NOMO-1 treated with DMSO at 0.1 percent for 48 hours (cell line): Measurements from ENCODE around the gene EPN2.
A peak's percentile ranks its signal among the peaks of the same experiment; 100 is the strongest.

Experiments used
- DNase-seq: peaks from one replicate; lab custom pipeline; 2025; ENCODE audit not compliant: unreplicated experiment; lab: John Stamatoyannopoulos, UW

Gene EPN2

GRCh38 chr17:19362277-19363113, 125.3 kb downstream of the EPN2 start, which contains the start of gene B9D1:
Gene B9D1 (minus strand): TSS chr17:19362723. CDS start chr17:19362569, 154 bp downstream.
- DNase-seq, result peak; percentile 81

- no peak for DNase-seq
These were observed 125.9 kb downstream of the EPN2 start for GRCh38 chr17:19363114-19363438.

GRCh38 chr17:19363460-19364035, 126.4 kb downstream of the EPN2 start:
- no peak for DNase-seq

- DNase-seq, result no peak
These were observed 127.7 kb downstream of the EPN2 start for GRCh38 chr17:19364699-19365498.

- DNase-seq, result no peak
These were observed 128.3 kb downstream of the EPN2 start for GRCh38 chr17:19365499-19365817.

- no peak for DNase-seq
These were observed 128.9 kb downstream of the EPN2 start for GRCh38 chr17:19365833-19366636.

GRCh38 chr17:19366637-19366972, 129.4 kb downstream of the EPN2 start:
- DNase-seq, result no peak

- no peak for DNase-seq
These were observed 131.1 kb downstream of the EPN2 start for GRCh38 chr17:19368229-19368628.

GRCh38 chr17:19369107-19369778, 132.1 kb downstream of the EPN2 start:
- no peak for DNase-seq

GRCh38 chr17:19369846-19370492, 132.8 kb downstream of the EPN2 start:
- no peak for DNase-seq

GRCh38 chr17:19370493-19370960, 133.4 kb downstream of the EPN2 start:
- no peak for DNase-seq

GRCh38 chr17:19371259-19372010, 134.3 kb downstream of the EPN2 start:
- DNase-seq, result no peak

GRCh38 chr17:19372011-19372370, 134.8 kb downstream of the EPN2 start:
- no peak for DNase-seq

- DNase-seq, result no peak
These were observed 135.3 kb downstream of the EPN2 start for GRCh38 chr17:19372439-19372838.

- peak; percentile 54 for DNase-seq
These were observed 135.8 kb downstream of the EPN2 start for GRCh38 chr17:19372866-19373504.

- no peak for DNase-seq
These were observed 137.0 kb downstream of the EPN2 start for GRCh38 chr17:19374136-19374535.

- DNase-seq, result no peak
These were observed 138.6 kb downstream of the EPN2 start for GRCh38 chr17:19375732-19376131.

- DNase-seq, result no peak
These were observed 139.6 kb downstream of the EPN2 start for GRCh38 chr17:19376811-19377210.
